PC-9 (cell line): ENCODE measurements around the gene ZNF28.
"Not testable (repeated sequence)": the region's sequence is repeated elsewhere in the genome, so short reads cannot be mapped to it uniquely, and the experiment has no call there.

Experiments
- CTCF ChIP-seq: fragments of 200-600 bp; sonication (generic); conservative IDR thresholded peaks from 2 replicates; pipeline ENCODE4 v1.6.1; 2017; ENCODE audit warnings: mixed run types, antibody characterized with exemption, mild to moderate bottlenecking, moderate library complexity
- EZH2 ChIP-seq: fragments of 200-600 bp; sonication (generic); IDR thresholded peaks from 2 replicates; pipeline ENCODE4 v1.8.0; 2017; ENCODE audit warnings: antibody characterized with exemption, low read depth

- not testable (repeated sequence) for TF ChIP-seq CTCF, EZH2
Observed at GRCh38 chr19:52799950-52800640, 21.3 kb downstream of the ZNF28 start.
